Activated naive CD8-positive, alpha-beta T cell (primary cell): ENCODE results near the gene CHCHD6.
A peak's percentile ranks its signal among the peaks of the same experiment; 100 is the strongest.

Source experiments
- H3K27ac Mint-ChIP-seq: one replicate; pipeline ENCODE4 v1.8.0; 2021; ENCODE audit warnings: mixed read lengths
- H3K27me3 Mint-ChIP-seq: one replicate; pipeline ENCODE4 v1.8.0; 2021; ENCODE audit warnings: mixed read lengths
- H3K36me3 Mint-ChIP-seq: one replicate; pipeline ENCODE4 v1.8.0; 2021; ENCODE audit warnings: mixed read lengths
- H3K4me1 Mint-ChIP-seq: one replicate; pipeline ENCODE4 v1.8.0; 2021; ENCODE audit warnings: low read depth, mixed read lengths
- H3K4me3 Mint-ChIP-seq: one replicate; pipeline ENCODE4 v1.8.0; 2021; ENCODE audit warnings: mild to moderate bottlenecking, mixed read lengths
- H3K9me3 Mint-ChIP-seq: one replicate; pipeline ENCODE4 v1.8.0; 2021; ENCODE audit warnings: low read depth, mixed read lengths

Gene CHCHD6

GRCh38 chr3:126680667-126681055 lies 23.4 kb upstream of the CHCHD6 start:
- peaks cover 4% of the 10 kb centered on the region for H3K4me1 Mint-ChIP-seq
- no peak overlapping the region for H3K4me3 Mint-ChIP-seq
- H3K27ac Mint-ChIP-seq, result no peak overlapping the region
- no peaks in the 10 kb centered on the region for H3K9me3 Mint-ChIP-seq
- H3K27me3 Mint-ChIP-seq, result peaks cover 1% of the 10 kb centered on the region
- no peaks in the 10 kb centered on the region for H3K36me3 Mint-ChIP-seq

DNA sequence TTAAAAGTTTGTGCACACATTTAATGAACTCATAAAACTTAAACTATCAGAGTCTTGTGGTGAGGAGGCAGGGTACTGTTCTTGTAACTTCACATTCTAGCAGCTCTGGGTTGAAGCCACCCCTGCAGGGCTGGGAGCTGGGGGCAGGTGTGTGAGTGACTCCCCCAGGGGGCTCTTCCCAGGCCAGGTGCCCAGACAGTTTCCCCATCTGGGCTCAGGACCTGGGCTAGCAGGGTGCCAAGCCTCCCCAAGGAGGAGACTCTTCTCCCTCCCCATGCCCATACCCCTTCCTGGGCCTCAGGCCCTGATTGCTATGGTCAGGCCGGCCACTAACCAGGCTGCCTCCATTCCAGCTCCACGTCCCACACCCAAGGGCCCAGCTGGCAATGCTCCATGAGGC lies 22.0 kb upstream of the CHCHD6 start:
- H3K27ac Mint-ChIP-seq, result no peak overlapping the region
- H3K4me3 Mint-ChIP-seq, result no peak overlapping the region
- no peaks in the 10 kb centered on the region for H3K36me3 Mint-ChIP-seq
- H3K9me3 Mint-ChIP-seq, result no peaks in the 10 kb centered on the region
- peaks cover 4% of the 10 kb centered on the region for H3K4me1 Mint-ChIP-seq
- H3K27me3 Mint-ChIP-seq, result no peaks in the 10 kb centered on the region

- no peaks in the 10 kb centered on the region for H3K36me3 Mint-ChIP-seq
- H3K27me3 Mint-ChIP-seq, result no peaks in the 10 kb centered on the region
- H3K4me1 Mint-ChIP-seq, result peaks cover 4% of the 10 kb centered on the region
- H3K4me3 Mint-ChIP-seq, result no peak overlapping the region
- H3K9me3 Mint-ChIP-seq, result no peaks in the 10 kb centered on the region
- no peak overlapping the region for H3K27ac Mint-ChIP-seq
Observed at GRCh38 chr3:126683069-126683468, 21.0 kb upstream of the CHCHD6 start.

GRCh38 chr3:126684218-126684751 lies 19.8 kb upstream of the CHCHD6 start:
- no peaks in the 10 kb centered on the region for H3K4me1 Mint-ChIP-seq
- no peak overlapping the region for H3K4me3 Mint-ChIP-seq
- no peaks in the 10 kb centered on the region for H3K36me3 Mint-ChIP-seq
- H3K27ac Mint-ChIP-seq, result no peak overlapping the region
- H3K9me3 Mint-ChIP-seq, result no peaks in the 10 kb centered on the region
- no peaks in the 10 kb centered on the region for H3K27me3 Mint-ChIP-seq

DNA sequence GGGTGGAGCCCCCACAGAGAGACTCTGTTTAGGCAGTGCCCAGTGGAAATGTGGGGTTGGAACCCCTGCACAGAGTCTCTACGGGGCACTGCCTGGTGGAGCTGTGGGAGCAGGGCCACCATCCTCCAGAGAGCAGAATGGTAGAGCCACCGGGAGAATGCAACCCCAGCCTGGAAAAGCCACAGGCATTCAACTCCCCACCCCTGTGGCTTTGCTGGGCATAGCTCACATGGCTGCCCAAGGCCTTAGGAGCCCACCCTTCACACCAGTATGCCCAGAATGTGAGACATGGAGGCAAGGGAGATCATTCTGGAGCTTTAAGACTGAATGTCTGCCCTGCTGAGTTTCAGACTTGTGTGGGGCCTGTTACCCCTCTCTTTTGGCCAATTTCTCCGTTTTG lies 19.0 kb upstream of the CHCHD6 start:
- Mint-ChIP-seq H3K36me3 (no peaks in the 10 kb centered on the region), H3K27me3 (no peaks in the 10 kb centered on the region), H3K9me3 (no peaks in the 10 kb centered on the region), H3K27ac (no peak overlapping the region), H3K4me1 (no peaks in the 10 kb centered on the region), H3K4me3 (no peak overlapping the region)

DNA sequence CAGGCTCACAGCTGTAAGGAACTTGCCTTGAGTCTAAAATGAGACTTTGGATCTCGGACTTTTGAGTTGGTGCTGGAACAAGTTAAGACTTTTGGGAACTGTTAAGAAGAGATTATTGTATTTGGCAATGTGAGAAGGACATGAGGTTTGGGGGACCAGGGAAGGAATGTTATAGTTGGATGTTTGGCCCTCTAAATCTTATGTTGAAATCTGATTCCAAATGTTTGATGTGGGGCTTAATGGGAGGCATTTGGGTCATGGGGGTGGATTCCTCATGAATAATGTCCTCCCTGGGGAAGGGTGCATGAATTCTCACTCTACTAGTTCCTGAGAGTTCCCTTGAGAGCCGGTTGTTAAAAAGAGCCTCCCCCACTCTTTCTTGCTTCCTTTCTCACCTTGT lies 18.5 kb upstream of the CHCHD6 start:
- Mint-ChIP-seq H3K27ac (no peak overlapping the region), H3K36me3 (no peaks in the 10 kb centered on the region), H3K4me1 (no peaks in the 10 kb centered on the region), H3K9me3 (no peaks in the 10 kb centered on the region), H3K4me3 (no peak overlapping the region), H3K27me3 (no peaks in the 10 kb centered on the region)

DNA sequence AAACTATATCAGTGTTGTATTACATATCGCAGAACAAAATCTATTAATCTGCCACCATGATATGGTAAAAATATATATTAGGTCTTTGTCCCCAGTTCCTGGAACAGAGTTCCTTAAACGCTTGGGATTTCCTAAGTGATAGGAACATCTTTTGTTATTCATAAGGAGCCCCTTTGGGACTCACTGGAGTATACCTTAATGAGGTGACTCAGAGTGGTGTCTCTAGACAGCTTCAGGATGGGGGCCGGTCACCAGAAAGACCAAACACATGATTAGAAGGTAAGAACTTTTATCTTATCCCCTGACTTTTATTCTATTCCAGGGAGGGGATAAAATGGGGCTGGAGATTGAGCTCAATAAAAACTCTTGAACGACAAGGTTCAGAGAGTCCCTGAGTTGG lies 12.3 kb upstream of the CHCHD6 start:
- no peaks in the 10 kb centered on the region for H3K36me3 Mint-ChIP-seq
- no peak overlapping the region for H3K4me3 Mint-ChIP-seq
- H3K27ac Mint-ChIP-seq, result no peak overlapping the region
- H3K27me3 Mint-ChIP-seq, result peaks cover 18% of the 10 kb centered on the region
- no peaks in the 10 kb centered on the region for H3K9me3 Mint-ChIP-seq
- H3K4me1 Mint-ChIP-seq, result no peaks in the 10 kb centered on the region

DNA sequence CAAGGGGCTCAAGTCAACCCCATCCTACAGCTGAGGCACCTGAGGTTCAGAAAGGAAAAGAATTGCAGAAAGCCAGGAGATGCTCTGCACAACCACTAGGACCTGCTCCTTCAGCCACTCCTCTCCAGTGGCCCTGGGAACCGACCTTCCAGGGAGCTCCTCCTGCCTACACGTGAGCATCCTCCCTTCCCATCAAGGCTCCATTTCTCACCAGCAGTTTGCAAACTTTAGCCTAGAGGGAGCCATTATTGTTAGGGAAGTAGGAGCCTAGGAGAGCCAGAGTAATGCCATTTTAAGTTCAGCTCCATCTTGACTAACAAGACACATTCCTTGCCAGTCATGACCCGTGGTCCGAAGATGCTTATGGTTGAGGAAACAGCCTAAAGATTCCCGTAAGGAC lies 11.2 kb upstream of the CHCHD6 start:
- H3K27me3 Mint-ChIP-seq, result peaks cover 24% of the 10 kb centered on the region

DNA sequence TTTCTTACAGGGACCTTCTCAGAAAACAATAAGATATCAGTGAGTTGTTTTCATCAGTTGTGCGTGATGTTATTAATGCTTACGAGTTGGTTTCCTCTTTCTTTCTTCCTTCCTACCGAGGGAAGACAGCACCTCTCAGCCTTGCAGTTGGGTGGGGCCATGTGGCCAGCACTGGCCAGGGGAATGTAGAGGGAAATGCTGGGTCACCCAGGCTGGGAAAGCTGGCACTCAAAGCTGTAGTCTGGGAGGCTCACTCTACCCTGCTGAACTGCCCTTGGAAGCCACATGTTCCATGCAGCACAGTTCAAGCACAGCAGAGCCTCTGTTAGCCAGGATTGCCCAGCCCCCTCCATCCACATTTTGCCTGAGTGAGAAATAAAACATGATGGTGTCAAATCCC lies 10.1 kb upstream of the CHCHD6 start:
- no peaks in the 10 kb centered on the region for H3K36me3 Mint-ChIP-seq
- H3K9me3 Mint-ChIP-seq, result no peaks in the 10 kb centered on the region
- H3K4me3 Mint-ChIP-seq, result no peak overlapping the region
- H3K27ac Mint-ChIP-seq, result no peak overlapping the region
- H3K27me3 Mint-ChIP-seq, result peaks cover 27% of the 10 kb centered on the region
- no peaks in the 10 kb centered on the region for H3K4me1 Mint-ChIP-seq

More for the DNA sequence above, 11.2 kb upstream of the CHCHD6 start:
- Mint-ChIP-seq H3K4me1 (no peaks in the 10 kb centered on the region), H3K36me3 (no peaks in the 10 kb centered on the region), H3K27ac (no peak overlapping the region), H3K9me3 (no peaks in the 10 kb centered on the region), H3K4me3 (no peak overlapping the region)

DNA sequence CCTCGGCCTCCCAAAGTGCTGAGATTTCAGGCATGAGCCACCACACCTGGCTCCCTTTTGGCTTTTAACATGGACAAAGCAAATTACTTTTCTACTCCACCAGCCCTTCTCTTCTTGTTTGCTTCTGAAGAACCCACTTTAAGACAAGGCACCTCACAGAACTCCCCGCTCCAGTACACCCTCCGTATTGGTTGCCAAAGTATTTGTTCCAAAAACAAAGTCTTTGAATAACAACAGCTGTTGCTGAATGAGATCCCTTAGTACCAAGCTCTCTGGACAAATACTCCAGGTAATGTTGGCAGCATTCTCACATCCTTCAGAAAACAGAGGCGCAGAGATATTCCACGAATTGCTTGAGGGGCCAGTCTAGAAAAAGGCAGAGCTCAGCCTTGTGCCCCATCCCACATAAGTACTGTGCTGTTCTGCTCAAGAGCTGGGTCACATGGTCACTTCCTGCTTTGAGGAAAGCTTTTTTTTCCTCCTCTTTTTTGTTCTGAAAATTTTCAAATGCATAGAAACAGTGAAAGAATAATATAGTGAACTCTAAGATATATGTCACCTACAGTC lies 7.3 kb upstream of the CHCHD6 start:
- Mint-ChIP-seq H3K4me3 (no peak overlapping the region), H3K36me3 (no peaks in the 10 kb centered on the region), H3K27ac (no peak overlapping the region), H3K4me1 (no peaks in the 10 kb centered on the region), H3K27me3 (peaks cover 38% of the 10 kb centered on the region), H3K9me3 (no peaks in the 10 kb centered on the region)

- Mint-ChIP-seq H3K27ac (no peak overlapping the region), H3K4me3 (no peak overlapping the region), H3K9me3 (no peaks in the 10 kb centered on the region), H3K27me3 (peaks cover 30% of the 10 kb centered on the region), H3K4me1 (peaks cover 9% of the 10 kb centered on the region), H3K36me3 (no peaks in the 10 kb centered on the region)
Observed at GRCh38 chr3:126699011-126699410, 5.0 kb upstream of the CHCHD6 start.

DNA sequence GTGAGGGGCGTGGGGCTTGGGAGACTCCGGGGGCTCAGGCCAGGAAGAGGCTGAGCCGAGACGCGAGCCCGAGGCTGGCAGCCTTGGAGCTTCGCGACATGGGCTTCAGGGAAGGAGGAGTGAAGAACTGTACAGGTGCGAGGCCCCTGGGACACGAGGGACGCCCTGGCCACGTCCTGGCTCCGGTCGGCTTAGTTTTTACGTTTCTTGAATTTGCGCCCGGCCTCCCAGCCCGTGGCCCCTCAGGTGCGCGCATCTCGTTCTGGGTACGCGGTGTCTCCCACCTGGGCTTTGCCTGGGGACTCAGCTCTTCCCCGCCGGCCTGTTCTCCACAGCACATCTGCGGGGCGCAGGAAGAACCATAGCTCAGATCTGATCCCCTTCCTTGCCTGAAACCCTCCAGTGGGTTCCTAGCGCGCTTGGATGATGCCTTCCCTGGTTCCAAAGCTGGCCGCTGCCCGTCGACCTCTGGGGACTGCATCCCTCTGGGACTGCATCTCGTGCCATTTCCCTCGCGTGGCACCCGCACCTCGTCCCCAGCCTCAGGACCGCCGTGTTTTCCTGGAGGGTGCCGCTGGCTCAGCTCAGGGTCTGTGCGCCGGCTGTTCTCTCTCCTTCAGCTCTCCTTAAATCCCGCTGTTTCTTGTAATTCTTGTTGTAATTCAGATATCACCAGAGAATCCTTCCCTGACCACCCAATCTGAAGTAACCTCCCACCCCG lies 614 bp downstream of the CHCHD6 start:
- peak overlapping the region; percentile 97 for H3K4me3 Mint-ChIP-seq
- peaks cover 21% of the 10 kb centered on the region for H3K4me1 Mint-ChIP-seq
- peaks cover 9% of the 10 kb centered on the region for H3K27me3 Mint-ChIP-seq
- H3K36me3 Mint-ChIP-seq, result peaks cover 7% of the 10 kb centered on the region
- H3K9me3 Mint-ChIP-seq, result no peaks in the 10 kb centered on the region
- peak overlapping the region; percentile 36 for H3K27ac Mint-ChIP-seq

DNA sequence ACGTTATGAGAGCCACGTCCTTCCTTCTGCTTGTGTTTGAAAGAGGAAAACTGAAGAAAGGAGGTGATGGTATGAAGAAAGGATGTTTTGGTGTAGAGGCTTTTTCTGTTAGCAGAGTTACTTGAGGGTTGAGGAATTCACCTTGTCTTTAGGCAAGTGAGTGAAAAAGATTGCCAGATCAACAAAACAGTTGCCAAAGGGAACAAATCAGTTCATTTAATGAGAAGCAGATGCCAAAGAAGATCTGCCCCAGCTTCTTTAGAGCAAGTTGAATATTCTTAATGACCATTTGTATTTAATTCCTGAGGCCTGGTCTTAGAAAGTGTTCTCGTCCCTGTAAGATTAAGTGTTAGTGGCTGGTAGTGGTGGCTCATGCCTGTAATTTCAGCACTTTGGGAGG lies 2.6 kb downstream of the CHCHD6 start:
- H3K9me3 Mint-ChIP-seq, result no peaks in the 10 kb centered on the region
- H3K36me3 Mint-ChIP-seq, result peaks cover 8% of the 10 kb centered on the region
- no peak overlapping the region for H3K27ac Mint-ChIP-seq
- H3K27me3 Mint-ChIP-seq, result no peaks in the 10 kb centered on the region
- peaks cover 23% of the 10 kb centered on the region for H3K4me1 Mint-ChIP-seq
- H3K4me3 Mint-ChIP-seq, result no peak overlapping the region

- Mint-ChIP-seq H3K9me3 (no peaks in the 10 kb centered on the region), H3K27me3 (no peaks in the 10 kb centered on the region), H3K27ac (no peak overlapping the region), H3K4me3 (no peak overlapping the region), H3K36me3 (peaks cover 12% of the 10 kb centered on the region), H3K4me1 (peaks cover 9% of the 10 kb centered on the region)
Observed at GRCh38 chr3:126711121-126711760, 7.2 kb downstream of the CHCHD6 start.

DNA sequence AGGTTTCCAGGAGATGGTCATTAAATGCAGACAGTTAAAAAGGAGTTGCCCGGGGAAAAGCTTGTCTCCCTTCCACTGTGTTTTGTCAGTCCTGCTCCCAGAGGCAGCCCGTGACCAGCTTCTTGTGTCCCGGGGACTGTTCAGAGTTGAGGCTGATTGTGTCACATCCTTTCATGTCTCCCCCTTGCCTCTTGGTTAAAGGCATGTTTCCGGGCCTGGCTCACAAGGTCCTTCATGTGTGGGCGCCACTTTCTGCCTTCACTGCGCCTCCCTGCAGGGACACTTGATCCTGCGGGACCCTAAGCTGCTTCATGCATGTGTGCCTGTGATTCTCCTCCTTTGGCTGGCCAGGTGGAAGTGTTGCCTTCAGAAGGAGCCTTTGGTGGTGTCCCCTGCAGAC lies 9.2 kb downstream of the CHCHD6 start:
- no peak overlapping the region for H3K27ac Mint-ChIP-seq
- peaks cover 6% of the 10 kb centered on the region for H3K36me3 Mint-ChIP-seq
- peaks cover 9% of the 10 kb centered on the region for H3K4me1 Mint-ChIP-seq
- no peaks in the 10 kb centered on the region for H3K27me3 Mint-ChIP-seq
- H3K4me3 Mint-ChIP-seq, result no peak overlapping the region
- no peaks in the 10 kb centered on the region for H3K9me3 Mint-ChIP-seq
